Frontal cortex (tissue), 4 donors: ENCODE measurements around the gene C10orf105. TPM values are rescaled to one million over a fixed set of nuclear protein-coding genes. Genes with fewer than 3 reads are reported as not detected.

Source experiments
- DNase-seq, 2 donors: peaks; one replicate each; pipeline ENCODE4 v3.0.0; 2012; ENCODE audit warnings: low spot score in 2 of 2
- FAIRE-seq: peaks from 2 replicates; lab custom pipeline; 2012; peaks lifted over from hg19 to GRCh38; lab: Jason Lieb, UNC
- total RNA-seq: library from RNA; depleted of rRNA; stranded (reverse); fragments of >200 nt; gene quantifications from one replicate; pipeline ENCODE4 v1.2.3, GENCODE V29; 2014
- donor health status: control.
- donor health status: control.
- donor health status: control.

The C10orf105 gene
- total RNA-seq, 1 donor from 2014 or later: not detected

GRCh38 chr10:71687480-71687879, 32.1 kb downstream of the C10orf105 start:
- FAIRE-seq: no peak
- no peak for DNase-seq

DNA sequence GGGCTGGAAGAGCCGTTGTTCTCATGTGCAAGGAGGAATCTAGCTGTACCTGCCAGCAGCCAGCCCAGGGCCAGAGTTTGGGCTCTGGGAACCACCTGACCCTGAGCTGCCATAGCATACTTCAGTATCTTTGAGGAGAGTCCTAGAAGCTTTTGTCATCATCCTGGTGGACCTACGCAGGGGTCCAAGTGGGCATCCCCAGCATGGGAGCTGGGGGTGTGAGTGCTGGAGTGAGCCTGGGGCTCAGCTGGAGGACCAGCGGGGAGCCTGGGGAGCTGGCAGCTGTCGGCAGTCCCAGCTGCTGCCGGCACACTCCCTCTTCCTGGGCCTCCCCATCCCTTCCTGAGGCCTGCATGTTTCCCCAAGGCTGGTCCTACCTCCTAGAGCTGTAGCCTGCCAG, 32.5 kb downstream of the C10orf105 start:
- no peak for DNase-seq
- FAIRE-seq: no peak

GRCh38 chr10:71685554-71686232, 33.9 kb downstream of the C10orf105 start:
- no peak for DNase-seq
- FAIRE-seq: no peak

DNA sequence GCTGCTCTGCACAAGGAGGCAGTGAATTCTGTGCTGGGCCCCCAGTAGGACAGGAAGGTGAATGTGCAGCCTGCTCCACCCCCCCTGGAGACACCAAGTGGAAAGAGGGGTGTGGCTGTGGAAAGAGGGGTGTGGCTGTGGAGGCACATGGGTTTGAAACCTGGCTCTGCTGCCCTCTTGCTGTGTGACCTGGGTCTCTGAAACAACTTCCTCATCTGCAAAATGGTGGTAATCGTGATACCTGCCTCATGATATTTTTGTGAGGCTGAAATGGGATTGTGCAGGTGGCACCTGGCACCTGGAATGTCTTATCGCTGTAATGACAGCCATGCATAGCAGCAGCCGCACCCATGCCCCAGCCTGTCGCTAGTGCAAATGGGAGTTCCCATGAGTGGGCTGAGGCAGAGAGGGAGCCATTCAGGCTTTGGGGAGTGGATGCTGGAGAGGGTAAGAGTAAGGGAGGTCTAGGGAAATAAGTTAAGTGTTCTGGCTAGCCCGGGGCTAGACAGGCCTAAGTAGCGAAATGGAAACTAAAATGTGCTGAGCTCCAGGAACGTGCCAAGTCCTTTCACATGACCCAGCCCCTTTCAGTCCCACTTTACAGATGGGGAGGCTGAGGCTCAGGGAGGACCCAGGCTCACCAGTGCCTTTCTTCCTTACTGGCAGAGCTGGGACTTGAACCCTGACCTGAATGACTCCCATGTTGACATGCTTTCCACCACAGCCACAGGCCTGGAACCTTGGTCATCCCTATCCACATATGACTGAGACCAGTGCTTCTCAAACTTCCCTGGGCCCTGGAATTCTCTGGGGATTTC, 35.0 kb downstream of the C10orf105 start:
- DNase-seq (no peak), FAIRE-seq (no peak)

- DNase-seq (no peak), FAIRE-seq (no peak)
These were observed 36.3 kb downstream of the C10orf105 start for GRCh38 chr10:71683301-71683700.

DNA sequence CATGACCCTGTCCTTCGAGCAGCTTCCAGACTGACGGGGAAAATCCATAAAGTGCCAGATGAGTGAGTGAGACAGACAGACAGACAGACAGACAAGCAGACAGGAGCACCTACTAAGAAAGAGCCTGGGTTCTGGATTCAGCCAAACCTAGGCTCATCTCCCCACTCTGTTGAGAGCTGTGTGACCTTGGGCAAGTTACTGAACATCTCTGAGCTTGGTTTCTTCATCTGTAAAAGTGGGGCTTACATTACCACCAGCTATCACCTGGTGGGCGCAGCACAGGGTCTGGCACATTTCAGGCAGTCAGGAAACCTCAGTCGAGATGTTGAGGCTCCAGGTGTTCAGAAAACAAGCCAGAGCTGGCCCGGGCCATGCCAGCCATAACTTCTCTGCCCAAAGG, 37.6 kb downstream of the C10orf105 start:
- DNase-seq: no peak
- no peak for FAIRE-seq

GRCh38 chr10:71679425-71679824, 40.2 kb downstream of the C10orf105 start:
- no peak for DNase-seq
- no peak for FAIRE-seq

GRCh38 chr10:71678057-71678805, 41.3 kb downstream of the C10orf105 start:
- DNase-seq: no peak
- FAIRE-seq: no peak

DNA sequence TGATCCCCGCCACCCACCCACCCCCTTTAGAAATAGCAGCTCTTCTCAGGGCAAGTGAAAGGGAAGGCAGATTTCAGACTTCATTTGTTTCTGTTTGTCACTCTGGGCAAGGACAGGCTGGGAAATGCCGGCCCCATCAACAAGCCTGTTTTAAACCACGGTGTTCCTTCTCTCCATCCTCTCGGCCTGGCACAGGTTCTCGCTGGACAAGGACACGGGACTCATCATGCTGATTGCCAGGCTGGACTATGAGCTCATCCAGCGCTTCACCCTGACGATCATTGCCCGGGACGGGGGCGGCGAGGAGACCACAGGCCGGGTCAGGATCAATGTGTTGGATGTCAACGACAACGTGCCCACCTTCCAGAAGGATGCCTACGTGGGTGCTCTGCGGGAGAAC, 42.3 kb downstream of the C10orf105 start:
- DNase-seq (no peak), FAIRE-seq (no peak)

DNA sequence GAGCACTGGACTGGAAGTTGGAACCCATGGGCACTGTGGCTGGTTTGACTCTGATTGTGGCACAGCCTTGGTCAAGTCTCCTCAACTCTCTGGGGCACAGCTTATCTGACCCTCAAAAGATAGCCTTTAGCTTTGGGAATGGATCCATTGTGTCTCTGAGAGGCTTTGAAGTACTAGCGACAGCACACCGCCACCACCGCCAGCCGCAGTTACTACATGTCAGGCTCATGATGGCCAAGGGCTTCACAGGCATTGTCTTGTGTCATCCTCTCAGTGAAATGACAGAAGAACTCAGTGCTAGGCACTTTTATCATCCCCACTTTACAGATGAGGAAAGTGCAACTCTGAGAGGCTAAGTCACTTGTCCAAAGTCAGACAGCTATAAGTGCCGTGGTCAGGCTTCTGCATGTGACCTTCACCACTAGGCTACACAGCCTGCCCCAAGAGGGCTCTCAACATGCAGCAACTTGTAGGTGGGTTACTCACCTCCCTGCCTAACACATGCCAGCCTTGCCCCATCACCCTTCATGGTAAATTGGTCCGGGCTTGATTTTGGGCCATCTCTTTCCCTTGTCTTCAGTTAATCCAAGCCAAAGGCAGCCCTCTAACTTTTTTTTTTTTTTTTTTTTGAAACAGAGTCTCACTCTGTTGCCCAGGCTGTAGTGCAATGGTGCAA, 44.1 kb downstream of the C10orf105 start:
- DNase-seq (no peak), FAIRE-seq (no peak)

GRCh38 chr10:71671994-71672946, 47.3 kb downstream of the C10orf105 start:
- DNase-seq (no peak), FAIRE-seq (no peak)

- DNase-seq: no peak
These were observed 52.2 kb downstream of the C10orf105 start for GRCh38 chr10:71667387-71667752.

GRCh38 chr10:71666639-71667386, 52.8 kb downstream of the C10orf105 start:
- no peak for DNase-seq
- FAIRE-seq: no peak

More at GRCh38 chr10:71667387-71667752, 52.2 kb downstream of the C10orf105 start:
- FAIRE-seq: no peak

DNA sequence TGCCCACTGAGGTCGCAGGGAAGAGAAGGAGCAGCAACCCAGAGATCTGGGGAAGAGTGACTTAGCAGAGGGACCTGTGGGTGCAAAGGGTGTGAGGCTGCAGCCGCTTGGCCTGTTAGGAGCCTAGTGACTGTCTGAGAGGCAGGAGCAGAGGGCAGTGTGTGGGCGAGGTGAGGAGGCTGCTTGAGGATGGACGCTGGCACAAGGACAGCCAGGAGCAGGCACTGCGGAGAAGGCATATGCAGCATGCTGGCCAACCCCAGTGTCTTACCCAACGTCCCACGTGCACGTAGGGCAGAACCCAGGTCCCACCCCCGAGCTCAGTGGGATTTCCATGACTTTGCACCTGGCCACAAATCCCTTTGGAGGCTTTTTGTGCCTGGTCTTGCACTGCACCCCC, 54.1 kb downstream of the C10orf105 start:
- FAIRE-seq: no peak
- no peak for DNase-seq

GRCh38 chr10:71664585-71664984, 55.0 kb downstream of the C10orf105 start:
- DNase-seq: no peak
- FAIRE-seq: no peak

DNA sequence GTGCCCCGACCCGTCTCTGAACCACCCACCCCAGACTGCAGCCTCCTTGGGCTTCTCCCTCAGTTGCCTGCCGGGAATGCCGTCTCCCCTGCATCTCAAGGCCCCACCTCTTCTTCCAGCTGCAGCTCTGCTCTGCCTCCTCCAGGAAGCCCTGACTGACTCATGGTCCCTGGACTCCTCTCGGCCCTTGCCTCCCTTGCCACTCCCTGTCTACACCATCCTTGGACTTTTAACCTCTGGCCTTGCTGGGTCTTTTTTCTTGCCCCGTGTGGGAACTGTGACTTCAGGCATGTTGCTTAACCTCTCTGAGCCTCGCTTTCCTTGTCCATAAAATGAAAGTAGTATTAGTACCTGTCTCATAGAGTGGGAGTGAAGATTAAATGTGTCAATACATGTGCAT, 56.3 kb downstream of the C10orf105 start:
- FAIRE-seq (no peak), DNase-seq (no peak)

GRCh38 chr10:71661779-71662336, 57.7 kb downstream of the C10orf105 start:
- no peak for FAIRE-seq

More at GRCh38 chr10:71661779-71662336, 57.7 kb downstream of the C10orf105 start:
- DNase-seq: no peak
